GM19324 (cell line): Measurements from ENCODE around the gene TIMM44.

Experiments used
- ATAC-seq: cut with Tn5 transposase; IDR thresholded peaks from one replicate; pipeline ENCODE4 v1.9.1; 2021; ENCODE audit warnings: mild to moderate bottlenecking, moderate library complexity; ENCODE audit not compliant: unreplicated experiment, low FRiP score

TIMM44 gene

DNA sequence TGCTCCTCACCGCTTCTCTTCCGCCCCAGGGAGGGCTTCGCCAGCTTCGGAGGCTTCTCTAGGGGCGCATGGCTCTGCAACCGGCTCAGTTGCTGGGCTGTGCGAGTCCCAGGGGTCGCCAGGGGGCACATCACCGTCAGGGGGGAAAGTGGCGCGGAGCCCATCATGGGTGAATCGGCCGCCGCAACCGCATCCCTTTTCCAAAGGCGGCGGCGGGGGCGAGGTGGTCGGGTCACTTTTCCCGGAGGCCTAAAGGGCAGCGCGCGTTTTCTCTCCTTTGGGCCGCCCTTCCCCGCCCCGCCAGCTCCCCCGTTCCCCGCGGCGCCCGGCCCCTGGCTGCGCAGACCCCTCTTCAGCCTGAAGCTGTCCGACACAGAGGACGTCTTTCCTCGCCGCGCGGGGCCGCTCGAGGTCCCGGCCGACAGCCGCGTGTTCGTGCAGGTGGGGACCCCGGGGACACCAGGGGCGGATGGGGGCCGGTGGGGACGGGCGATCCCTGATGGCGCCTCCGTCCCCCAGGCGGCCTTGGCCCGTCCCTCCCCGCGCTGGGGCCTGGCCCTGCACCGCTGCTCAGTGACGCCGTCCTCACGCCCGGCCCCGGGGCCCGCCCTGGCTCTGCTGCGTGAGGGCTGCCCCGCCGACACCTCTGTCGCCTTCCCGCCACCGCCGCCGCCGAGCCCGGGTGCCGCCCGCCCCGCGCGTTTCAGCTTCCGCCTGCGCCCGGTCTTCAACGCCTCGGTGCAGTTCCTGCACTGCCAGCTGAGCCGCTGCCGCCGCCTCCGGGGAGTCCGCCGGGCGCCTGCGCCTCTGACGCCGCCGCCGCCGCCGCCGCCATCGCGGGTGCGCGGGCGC lies 27.1 kb downstream of the TIMM44 start:
- no peak for ATAC-seq

DNA sequence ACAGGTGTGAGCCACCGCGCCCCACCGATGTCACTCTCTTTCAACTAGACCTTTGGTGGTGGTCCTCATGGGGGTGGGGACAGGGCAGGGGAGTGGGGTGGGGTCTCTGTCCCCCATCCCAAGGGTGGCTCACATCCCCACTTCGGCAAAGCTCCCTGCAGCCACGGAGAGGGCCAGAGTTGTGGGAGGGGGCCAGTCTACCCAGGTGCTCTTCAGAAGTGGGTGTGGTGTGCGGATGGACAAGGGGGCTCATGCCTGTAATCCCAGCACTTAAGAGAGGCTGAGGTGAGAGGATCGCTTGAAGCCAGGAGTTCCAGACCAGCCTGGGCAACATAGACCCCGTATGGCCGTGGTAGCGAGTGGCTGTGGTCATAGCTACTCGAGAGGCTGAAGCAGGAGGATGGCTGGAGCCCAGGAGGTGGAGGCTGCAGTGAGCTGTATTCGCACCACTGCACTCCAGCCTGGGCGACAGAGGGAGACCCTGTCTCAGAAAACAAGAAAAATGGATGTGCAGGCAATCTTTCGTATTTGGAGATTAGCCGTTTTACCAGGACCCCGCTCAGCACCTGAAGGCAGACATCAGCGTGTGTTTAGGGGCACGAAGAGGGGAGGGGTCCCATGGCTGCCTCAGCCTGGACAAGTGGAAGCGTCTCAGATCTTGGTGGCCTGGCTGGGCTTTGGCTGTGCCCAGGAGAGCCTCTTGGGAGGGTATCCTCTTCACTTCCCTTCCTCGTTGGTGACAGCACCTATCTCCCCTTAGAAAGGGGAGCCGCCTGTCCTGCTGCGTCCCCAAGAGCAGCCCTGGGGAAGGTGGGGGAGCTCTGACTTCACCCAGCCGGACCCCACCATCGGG lies 28.0 kb downstream of the TIMM44 start:
- ATAC-seq, result no peak

DNA sequence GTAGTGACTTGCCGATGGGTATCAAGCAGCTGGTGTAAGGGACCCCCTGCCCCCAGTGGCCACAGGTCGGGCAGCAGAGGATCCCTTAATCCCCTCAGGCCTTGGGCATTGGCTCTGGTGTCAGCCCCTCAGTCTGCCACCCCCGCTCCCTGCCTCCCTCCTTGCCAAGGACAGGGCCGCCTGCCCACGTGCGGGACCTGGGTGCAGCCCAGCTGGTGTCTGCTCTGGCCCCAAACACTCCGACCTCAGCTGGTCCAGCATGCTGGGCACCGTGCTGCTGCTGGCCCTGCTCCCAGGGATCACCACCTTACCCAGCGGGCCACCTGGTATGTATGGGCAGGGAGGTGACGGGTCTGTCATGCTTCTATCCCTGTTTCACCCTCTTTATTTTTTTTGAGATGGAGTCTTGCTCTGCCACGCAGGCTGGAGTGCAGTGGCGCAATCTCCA lies 28.8 kb downstream of the TIMM44 start, which contains the start of gene TGFBR3L:
TSS of gene TGFBR3L (plus strand) at position 233 of the 448 bp plus-strand sequence.
- ATAC-seq, result no peak

DNA sequence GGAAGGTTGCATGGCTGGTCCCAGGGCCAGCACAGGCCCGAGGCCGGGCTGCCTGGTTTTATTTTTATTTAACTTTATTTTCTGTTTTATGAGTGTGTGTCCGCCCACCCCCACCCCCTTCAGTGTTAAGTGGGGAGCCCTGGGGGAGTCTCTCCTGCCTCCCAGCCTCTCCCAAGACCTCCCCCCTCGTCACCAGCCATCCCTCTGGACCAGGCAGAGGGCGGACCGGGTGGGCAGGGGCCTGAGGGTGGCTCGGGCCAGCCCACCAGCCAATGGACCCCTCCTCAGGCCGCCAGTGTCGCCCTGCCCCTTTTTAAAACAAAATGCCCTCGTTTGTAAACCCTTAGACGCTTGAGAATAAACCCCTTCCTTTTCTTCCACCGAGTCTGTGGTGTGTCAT lies 29.4 kb downstream of the TIMM44 start:
- ATAC-seq, result no peak

DNA sequence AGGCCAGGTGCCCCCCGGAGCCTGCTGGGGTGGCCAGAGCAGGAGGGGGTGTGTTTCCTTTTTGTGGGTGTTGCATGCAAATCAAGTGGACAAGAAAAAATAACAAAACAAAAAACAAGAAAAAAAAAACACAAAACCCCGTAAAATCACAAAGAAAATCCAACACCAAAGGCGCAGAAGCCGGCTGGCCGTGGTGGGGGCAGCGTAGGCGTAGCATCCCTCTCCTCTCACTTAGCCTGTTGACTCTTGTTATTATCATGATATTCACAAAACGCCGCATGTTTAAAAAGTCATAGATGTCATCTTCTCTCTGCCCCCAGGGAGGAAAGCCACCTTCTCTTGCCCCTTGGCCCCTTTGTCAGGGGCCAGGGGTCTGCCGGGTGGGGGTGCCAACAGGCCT lies 29.8 kb downstream of the TIMM44 start:
- ATAC-seq, result no peak

DNA sequence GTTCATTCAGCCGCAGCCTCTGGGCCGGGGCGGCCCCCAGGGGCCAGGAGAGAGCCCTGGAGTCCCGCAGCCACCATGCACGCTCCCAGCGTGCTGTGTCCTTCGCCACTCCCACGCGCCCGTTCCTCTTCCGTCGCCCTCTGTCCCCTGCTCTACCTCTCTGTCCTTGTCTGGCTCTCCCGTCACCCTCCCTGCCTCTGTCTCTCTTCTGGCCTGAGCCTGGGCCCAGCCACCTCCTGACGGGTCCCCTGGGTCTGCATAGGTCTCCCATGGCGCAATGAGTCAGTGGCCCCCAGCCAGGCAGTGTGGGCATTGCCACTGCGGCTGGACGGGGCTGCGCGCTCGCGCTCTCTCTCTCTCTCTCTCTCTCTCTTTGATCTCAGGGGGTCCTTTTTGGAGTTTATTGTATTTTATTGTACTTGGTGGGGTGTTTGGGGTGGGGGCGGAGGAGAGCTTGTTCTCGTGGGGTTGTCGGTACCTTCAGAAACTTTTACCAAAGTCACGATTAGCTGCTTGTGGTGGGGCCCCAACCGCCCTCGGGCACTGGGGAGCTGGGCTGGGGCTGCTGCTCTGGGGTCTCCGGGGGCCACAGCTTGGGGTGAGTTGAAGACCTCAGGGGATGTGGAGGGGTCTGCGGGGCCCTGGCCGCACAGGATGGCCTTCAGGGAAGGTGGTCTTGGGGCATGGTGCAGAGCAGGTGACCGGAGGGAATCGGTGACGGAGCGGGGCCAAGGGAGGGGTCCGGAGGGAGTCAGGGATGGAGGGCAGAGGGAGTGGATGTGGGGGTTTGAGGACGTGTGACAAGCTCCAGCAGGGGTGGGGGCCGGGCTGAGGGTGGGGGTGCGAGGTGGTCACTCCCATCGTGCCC lies 30.5 kb downstream of the TIMM44 start:
- no peak for ATAC-seq

DNA sequence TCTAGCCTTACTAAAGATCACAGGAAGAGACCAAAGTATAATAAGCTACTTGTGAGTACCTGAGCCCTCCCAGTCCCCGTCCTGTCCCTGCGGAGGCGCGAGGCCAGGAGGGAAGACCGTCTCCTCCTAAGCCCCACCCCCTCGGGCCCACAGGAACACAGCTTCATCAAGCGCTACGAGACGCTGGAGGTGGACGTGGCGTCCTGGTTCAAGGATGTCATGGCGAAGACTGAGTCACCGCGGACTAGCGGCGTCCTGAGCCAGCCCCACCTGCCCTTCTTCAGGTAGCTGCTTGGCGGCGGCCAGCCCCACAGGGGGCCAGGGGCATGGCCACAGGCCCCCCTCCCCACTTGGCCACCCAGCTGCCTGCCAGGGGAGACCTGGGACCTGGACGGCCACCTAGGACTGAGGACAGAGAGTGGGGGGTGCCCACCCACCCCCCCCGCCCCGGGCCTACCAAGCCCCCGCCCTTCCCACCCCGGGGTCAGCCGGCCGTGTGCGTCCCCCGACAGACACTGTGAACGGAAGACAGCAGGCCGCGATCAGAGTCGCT lies 31.2 kb downstream of the TIMM44 start:
- no peak for ATAC-seq

DNA sequence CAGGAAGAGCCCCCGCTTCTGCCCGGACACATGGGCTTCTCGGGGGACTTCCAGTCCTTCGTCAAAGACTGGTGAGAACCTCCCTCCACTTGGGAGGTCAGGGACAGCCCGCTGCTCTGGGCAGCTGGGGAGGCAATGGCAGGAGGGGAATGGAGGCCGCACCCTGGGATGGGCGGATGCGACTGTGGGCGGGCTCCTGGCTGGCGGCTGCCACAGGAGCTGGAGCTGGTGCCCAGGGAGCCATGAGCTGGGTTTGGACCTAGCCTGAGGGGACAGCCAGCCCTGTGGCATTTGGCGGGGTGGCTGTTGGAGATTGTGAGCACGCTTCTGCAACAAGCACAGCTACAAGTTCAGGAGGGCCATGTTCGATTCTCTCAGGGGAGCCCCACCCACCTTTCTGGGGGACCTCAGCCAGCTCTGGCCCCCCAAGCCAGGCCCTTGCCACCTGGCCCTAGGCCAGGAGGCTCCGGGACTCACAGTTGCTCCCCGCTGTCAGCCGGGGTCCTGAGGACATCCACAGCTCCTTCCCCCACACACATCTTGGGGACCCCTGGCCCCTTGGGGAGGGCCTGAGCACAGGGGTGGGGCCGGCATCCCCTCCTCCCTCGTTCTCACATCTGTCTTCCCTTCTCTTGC lies 31.8 kb downstream of the TIMM44 start:
- no peak for ATAC-seq

DNA sequence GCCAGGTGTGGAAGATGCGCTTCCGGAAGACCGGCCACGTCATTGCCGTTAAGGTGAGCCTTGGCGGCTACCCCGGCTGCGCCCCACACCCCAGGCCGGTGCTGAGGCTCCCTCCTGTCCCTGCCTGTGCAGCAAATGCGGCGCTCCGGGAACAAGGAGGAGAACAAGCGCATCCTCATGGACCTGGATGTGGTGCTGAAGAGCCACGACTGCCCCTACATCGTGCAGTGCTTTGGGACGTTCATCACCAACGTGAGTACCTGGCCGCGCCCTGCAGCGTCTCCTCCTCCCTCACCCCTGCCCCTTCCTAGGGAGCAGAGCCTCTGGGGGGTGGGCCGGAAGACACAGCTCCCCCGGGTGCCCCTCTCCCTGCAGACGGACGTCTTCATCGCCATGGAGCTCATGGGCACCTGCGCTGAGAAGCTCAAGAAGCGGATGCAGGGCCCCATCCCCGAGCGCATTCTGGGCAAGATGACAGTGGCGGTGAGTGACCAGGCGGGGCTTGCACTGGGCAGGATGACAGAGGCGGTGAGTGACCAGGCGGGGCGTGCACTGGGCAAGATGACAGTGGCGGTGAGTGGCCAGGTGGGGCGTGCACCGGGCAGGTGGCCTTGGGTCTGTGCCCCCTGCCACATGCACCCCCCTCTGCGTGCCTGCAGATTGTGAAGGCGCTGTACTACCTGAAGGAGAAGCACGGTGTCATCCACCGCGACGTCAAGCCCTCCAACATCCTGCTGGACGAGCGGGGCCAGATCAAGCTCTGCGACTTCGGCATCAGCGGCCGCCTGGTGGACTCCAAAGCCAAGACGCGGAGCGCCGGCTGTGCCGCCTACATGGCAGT lies 32.9 kb downstream of the TIMM44 start:
- no peak for ATAC-seq

DNA sequence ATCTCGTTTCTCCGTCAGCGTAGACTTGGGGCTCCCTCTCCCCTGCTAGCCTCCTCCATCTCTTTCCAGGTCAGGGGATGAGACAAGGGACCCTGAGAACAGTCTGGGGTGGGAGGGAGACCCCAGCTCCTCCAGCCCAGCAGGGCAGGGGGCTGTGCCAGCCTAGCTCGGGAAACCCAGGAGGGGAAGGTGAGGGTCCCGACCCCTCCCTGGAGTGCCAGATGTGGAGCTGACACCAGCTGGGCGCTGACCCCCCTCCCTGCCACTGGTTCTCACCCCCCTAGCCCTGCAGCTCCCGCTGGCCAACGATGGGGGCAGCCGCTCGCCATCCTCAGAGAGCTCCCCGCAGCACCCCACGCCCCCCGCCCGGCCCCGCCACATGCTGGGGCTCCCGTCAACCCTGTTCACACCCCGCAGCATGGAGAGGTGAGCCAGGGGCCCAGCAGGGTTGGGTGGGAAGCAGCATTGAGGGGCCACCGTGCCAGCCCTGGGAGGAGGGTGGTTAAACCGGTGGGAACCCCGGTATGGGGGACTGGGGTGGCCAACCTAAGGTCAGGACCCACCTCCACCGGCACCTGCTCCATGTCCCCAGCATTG lies 33.9 kb downstream of the TIMM44 start:
- ATAC-seq, result no peak

DNA sequence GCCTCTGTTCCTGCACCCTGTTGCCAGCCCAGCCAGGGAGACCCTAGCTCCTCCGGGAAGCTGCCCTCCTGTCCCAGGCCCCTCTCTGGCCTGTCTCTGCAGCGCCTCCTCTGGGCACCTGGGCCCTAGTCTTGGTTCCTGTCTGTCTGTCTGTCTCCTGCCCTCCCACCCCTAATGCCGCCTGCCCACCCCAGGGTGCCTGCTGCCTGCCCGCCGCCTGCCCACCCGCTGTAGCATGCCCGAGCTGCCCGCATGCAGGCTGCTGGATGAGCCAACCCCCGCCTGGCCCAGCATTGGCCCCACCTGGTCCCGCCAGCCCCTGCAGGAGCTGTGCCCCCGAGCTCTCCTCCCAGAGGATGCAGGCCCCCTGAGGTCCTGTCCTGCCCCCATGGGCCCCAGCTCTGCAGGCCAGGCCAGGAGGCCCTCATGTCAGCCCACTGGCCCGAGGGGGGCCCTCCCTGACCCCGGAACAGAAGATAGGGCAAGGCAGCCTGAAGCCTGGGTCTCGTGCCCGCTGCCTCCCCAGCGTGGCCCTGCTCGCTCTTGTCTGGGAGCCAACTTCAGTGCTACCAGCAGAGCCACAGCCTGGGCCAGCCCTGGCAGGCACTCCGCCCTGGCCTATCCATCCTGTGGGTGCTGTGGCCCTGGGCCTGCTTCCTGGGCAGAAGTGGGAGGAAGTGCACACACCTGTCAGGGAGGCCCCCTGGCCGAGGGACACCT lies 34.6 kb downstream of the TIMM44 start:
- no peak for ATAC-seq

DNA sequence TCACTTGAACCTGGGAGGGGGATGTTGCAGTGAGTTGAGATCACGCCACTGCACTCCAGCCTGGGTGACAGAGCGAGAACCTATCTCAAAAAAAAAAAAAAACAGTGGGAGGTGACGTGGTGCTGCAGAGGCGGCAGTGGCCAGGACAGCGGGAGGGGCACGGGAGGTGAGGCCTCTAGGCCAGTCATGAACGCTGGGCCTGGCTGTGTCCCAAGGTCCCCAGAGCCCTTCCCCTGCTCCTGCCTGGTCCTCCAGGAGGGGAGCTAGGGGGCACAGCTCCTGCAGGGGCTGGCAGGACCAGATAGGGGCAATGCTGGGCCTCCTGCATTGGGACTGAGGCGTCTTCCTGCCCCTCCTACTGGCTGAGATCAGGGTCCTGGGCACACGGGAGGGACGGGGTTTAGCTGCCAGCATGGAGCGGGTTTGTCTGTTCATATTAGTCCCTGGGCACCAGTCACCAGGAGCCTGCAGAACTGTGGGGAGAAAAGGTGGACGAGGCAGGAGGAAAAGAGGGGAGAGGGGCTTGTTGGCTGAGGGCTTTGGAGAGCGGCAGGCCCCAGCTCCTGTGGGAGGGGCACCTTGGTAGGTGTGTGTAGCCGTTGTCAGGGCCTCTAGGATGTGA lies 35.3 kb downstream of the TIMM44 start:
- ATAC-seq, result no peak

DNA sequence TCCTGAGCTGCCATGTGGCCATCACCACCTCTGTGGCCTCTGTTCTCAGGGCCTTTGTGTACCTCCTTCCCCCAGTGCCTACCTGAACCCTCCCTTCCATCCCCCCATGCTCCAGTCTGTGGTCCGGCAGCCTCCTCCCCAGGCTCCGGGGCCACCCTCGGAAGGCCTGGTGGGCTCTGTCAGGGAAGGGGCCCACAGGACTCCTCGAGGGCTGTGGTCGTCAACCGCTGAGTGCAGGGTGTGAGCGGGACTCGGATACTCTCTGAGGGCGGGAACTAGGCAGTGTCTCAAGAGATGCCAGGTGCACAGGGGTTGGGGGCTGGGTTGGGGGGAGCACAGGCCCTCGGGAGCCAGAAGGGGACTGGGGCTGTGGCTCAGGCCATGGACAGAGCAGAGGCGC lies 35.9 kb downstream of the TIMM44 start:
- ATAC-seq, result no peak

DNA sequence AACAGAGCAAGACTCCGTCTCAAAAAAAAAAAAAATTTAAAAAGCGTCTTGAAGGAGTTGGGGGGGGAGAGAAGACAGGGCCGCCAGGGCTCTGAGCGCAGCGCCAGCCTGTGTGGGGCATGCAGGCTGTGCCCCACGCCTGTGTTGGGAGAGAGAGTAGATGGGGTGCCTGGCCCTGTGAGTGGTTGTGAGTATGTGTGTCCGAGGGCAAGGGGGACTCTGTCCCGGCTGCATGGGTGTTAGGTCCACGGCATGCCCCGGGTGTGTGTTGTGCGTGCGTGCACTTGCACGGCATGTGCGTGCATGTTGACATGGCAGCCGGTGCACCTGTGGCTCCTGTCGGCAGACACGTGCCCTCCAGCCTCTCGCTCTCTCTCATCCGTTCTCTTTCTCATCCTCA lies 36.3 kb downstream of the TIMM44 start:
- ATAC-seq, result no peak

DNA sequence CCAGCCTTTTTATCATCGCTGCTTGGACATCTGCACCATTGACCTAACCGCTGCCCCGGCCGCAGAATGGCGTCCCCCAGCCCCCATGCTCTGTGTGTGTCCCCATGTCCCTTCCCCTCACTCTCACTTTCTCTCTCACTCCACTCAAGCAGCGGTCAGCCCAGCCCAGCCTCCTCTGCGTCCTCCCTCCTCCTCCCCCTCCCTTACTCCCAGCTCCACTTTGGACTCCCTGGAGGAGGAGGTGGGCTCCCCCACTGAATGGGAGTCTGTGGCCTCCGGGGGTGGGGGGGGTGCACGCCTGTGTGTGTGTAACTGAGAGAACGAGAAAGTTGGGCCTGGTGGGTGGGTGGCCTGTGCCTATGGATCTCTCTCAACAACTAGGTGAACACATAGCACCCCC lies 37.6 kb downstream of the TIMM44 start:
- ATAC-seq, result no peak

DNA sequence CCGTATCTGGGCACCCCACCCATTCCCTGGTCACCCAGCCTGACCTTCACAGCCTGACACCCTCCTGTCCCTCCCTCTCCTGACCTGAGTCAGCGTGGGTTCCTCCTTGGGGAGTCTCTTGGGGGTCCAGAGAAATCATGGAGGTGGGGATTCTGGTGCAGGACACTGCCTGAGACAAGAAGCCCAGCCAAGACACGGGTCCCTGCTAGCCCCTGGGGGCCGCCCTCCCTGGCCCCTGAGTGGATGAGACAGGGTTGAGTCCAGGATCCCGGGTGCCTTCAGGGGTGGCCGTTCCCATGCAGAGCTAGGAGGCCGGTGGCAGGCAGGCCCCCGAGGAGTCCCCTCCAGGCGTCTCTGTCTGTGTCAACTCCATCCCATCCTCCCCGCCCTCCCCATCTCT lies 38.2 kb downstream of the TIMM44 start:
- ATAC-seq, result no peak
